Keratinocyte (primary cell): ENCODE results near the gene BEST1. TPM values are rescaled to one million over a fixed set of nuclear protein-coding genes. Genes with fewer than 3 reads are reported as not detected.

Experiments used
- DNase-seq: peaks from one replicate; pipeline ENCODE4 v3.0.0-alpha.2; 2011; ENCODE audit warnings: low read depth, missing footprints, low spot score
- FAIRE-seq: peaks from 2 replicates; lab custom pipeline; 2011; peaks lifted over from hg19 to GRCh38; lab: Jason Lieb, UNC
- H2AFZ ChIP-seq: 2 replicates; pipeline ENCODE4 v1.6.0; 2012; ENCODE audit warnings: low read length, control low read depth, inconsistent platforms; ENCODE audit not compliant: control insufficient read depth
- H3K27ac ChIP-seq: 2 replicates; pipeline ENCODE4 v1.5.1; 2011; ENCODE audit warnings: low read length; ENCODE audit not compliant: control insufficient read depth, insufficient read depth
- H3K27me3 ChIP-seq: 3 replicates; pipeline ENCODE4 v1.6.0; 2011; ENCODE audit warnings: low read length; ENCODE audit not compliant: control insufficient read depth, insufficient read depth; ENCODE audit errors: extremely low read depth
- H3K36me3 ChIP-seq, 2 experiments: 2 replicates in 1 of 2; 3 replicates in 1 of 2; pipeline ENCODE4 v1.5.1; 2011; ENCODE audit warnings: low read length in 2 of 2, mild to moderate bottlenecking in 1 of 2; ENCODE audit not compliant: control insufficient read depth in 2 of 2, insufficient read depth in 2 of 2; ENCODE audit errors: extremely low read depth in 1 of 2
- H3K4me1 ChIP-seq: 3 replicates; pipeline ENCODE4 v1.5.1; 2011; ENCODE audit warnings: low read length; ENCODE audit not compliant: control insufficient read depth, insufficient read depth; ENCODE audit errors: extremely low read depth
- H3K4me2 ChIP-seq: 3 replicates; pipeline ENCODE4 v1.6.0; 2011; ENCODE audit warnings: low read depth, low read length; ENCODE audit not compliant: control insufficient read depth, insufficient read depth; ENCODE audit errors: extremely low read depth
- H3K4me3 ChIP-seq, 3 experiments: fragments of 200-600 bp in 1 of 3; sonication (generic) in 1 of 3; 2 replicates in 2 of 3; 3 replicates in 1 of 3; pipeline ENCODE4 v1.5.1; 2011 to 2016; ENCODE audit warnings: low read length in 3 of 3, mild to moderate bottlenecking in 3 of 3, control low read depth in 2 of 3, inconsistent platforms in 1 of 3, low read depth in 1 of 3, mixed read lengths in 1 of 3, mixed run types in 1 of 3, moderate library complexity in 1 of 3; ENCODE audit not compliant: control insufficient read depth in 2 of 3, insufficient read depth in 2 of 3; ENCODE audit errors: extremely low read depth in 1 of 3
- H3K79me2 ChIP-seq: 2 replicates; pipeline ENCODE4 v1.6.0; 2012; ENCODE audit warnings: low read length; ENCODE audit not compliant: control insufficient read depth, insufficient read depth
- H3K9ac ChIP-seq: 3 replicates; pipeline ENCODE4 v1.6.0; 2011; ENCODE audit warnings: low read length; ENCODE audit not compliant: control insufficient read depth, insufficient read depth; ENCODE audit errors: extremely low read depth
- H3K9me1 ChIP-seq: 3 replicates; pipeline ENCODE4 v1.6.0; 2011; ENCODE audit warnings: low read length; ENCODE audit not compliant: control insufficient read depth, insufficient read depth; ENCODE audit errors: extremely low read depth
- H3K9me3 ChIP-seq: 2 replicates; pipeline ENCODE4 v1.5.1; 2012; ENCODE audit warnings: low read depth, low read length; ENCODE audit not compliant: control insufficient read depth
- H4K20me1 ChIP-seq: 3 replicates; pipeline ENCODE4 v1.6.0; 2011; ENCODE audit warnings: low read length; ENCODE audit not compliant: control insufficient read depth, insufficient read depth; ENCODE audit errors: extremely low read depth
- EZH2 ChIP-seq: IDR thresholded peaks from one replicate; pipeline ENCODE4 v1.6.1; 2012; ENCODE audit warnings: inconsistent platforms, mild to moderate bottlenecking, low read length, moderate library complexity
- dilution Hi-C: fragments of 300-500 bp; cut with MboI; formaldehyde crosslinking; loops from one replicate; pipeline ENCODE4 v1.7.0; 2020; ENCODE audit warnings: low sequenced_read_pairs; ENCODE audit not compliant: extremely low pct_ligation_motif_present
- polyA plus RNA-seq, 5 experiments: library from polyadenylated mRNA; depleted of rRNA in 3 of 5; stranded (reverse) in 3 of 5; stranded (forward) in 1 of 5; unstranded in 1 of 5; fragments of >200 nt; gene quantifications; 1 replicate in 1 of 5; 2 replicates in 3 of 5; 3 replicates in 1 of 5; pipeline versions ENCODE4 v1.2.1 to v1.2.3, GENCODE V29; 2011 to 2012; ENCODE audit warnings: missing spikeins in 2 of 5, low read depth in 1 of 5, low replicate concordance in 1 of 5
- TF ChIP-seq, protein P1 (sequence below), 3 experiments: IDR thresholded peaks in 1 of 3; conservative IDR thresholded peaks in 1 of 3; optimal IDR thresholded peaks in 1 of 3; 2 replicates in 2 of 3; 3 replicates in 1 of 3; pipeline versions ENCODE3 to v1.5.1; 2011; ENCODE audit warnings: low read length in 3 of 3, mild to moderate bottlenecking in 3 of 3, moderate library complexity in 2 of 3, control low read depth in 1 of 3, inconsistent platforms in 1 of 3; ENCODE audit not compliant: insufficient read depth in 2 of 3; ENCODE audit errors: extremely low read depth in 1 of 3

Gene BEST1
- polyA plus RNA-seq, 1 donor (not counting 4 experiments of a cell fraction or from before 2014, with no cell fraction given) = 0.13 TPM

DNA sequence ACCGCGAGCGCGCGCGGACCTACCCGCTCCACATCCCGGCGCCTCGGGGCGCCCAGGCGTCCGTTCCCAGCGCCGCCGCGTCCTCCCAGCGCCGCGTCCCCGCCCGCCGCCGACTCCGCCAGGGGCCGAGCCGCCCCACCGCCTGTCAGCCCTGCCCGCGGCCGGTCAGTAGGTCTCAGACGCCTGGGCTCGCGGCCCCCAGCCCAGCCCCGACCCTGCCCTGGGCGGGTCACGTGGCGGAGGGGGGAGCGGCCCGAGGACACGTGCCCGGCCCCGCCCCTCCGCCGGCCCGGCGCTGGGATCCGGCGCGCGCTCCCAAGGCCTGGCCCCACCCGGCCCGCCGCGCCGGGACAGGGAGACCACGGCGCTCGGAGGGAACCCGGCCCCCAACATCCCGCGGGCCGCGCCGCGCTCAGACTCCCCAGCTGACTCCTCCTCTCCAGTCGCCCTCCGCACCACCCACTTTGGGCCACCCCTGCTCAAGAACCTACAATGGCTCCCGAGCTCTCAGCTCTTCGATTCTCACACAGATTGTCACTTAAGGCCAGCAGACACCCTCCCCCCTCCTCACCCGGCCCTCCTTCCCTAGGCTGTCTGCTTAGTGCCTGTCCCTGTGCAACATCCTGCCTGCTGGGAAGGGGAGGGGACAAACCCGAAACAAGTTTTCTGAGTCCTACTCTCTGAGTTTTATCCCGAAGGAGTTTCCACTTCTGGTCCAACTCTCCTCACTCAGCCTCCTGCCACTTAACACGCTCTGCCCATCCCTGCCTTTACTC, 32.6 kb upstream of the BEST1 start, which contains the start of gene RAB3IL1:
TSS of gene RAB3IL1 (minus strand) at position 233 of the 776 bp plus-strand sequence. CDS start at position 34, 199 bp downstream.
- Histone ChIP-seq H3K4me1 (no peaks in the 10 kb centered on the region), H4K20me1 (no peaks in the 10 kb centered on the region), H2AFZ (peak within 1 kb of the TSS; percentile 53), H3K4me2 (peak within 1 kb of the TSS; percentile 87), H3K79me2 (no peaks in the 10 kb centered on the region), H3K27me3 (peaks cover 48% of the 10 kb centered on the region), H3K9me1 (no peaks in the 10 kb centered on the region), H3K9ac (peak within 1 kb of the TSS; percentile 56), H3K9me3 (no peaks in the 10 kb centered on the region), H3K36me3 (no peaks in the 10 kb centered on the region), H3K4me3 (peak within 1 kb of the TSS; percentile 38 to 57 (median 52)), H3K27ac (no peak within 1 kb of the TSS)
- dilution Hi-C loops = loop anchor here (25.0 kb wide), 1 partner anchor 170 kb away; no protein-coding TSS in a partner anchor
- TF ChIP-seq, protein P1, sequence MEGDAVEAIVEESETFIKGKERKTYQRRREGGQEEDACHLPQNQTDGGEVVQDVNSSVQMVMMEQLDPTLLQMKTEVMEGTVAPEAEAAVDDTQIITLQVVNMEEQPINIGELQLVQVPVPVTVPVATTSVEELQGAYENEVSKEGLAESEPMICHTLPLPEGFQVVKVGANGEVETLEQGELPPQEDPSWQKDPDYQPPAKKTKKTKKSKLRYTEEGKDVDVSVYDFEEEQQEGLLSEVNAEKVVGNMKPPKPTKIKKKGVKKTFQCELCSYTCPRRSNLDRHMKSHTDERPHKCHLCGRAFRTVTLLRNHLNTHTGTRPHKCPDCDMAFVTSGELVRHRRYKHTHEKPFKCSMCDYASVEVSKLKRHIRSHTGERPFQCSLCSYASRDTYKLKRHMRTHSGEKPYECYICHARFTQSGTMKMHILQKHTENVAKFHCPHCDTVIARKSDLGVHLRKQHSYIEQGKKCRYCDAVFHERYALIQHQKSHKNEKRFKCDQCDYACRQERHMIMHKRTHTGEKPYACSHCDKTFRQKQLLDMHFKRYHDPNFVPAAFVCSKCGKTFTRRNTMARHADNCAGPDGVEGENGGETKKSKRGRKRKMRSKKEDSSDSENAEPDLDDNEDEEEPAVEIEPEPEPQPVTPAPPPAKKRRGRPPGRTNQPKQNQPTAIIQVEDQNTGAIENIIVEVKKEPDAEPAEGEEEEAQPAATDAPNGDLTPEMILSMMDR (optimal IDR thresholded peaks at IDR 0.05 in 1 of 3, IDR thresholded peaks at IDR 0.05 in 1 of 3, conservative IDR thresholded peaks at IDR 0.05 in 1 of 3; ENCODE audit: extremely low read depth in 1 of 3, insufficient read depth in 2 of 3, low read length in 3 of 3) = no peak
- peak; percentile 41 for TF ChIP-seq EZH2
- no peak for FAIRE-seq
- no peak for DNase-seq

- Histone ChIP-seq H3K27ac (no peak overlapping the region), H3K36me3 (no peaks in the 10 kb centered on the region), H4K20me1 (no peaks in the 10 kb centered on the region), H3K27me3 (peaks cover 56% of the 10 kb centered on the region), H2AFZ (no peak overlapping the region), H3K9me1 (no peaks in the 10 kb centered on the region), H3K79me2 (no peaks in the 10 kb centered on the region), H3K4me2 (peak overlapping the region; percentile 87), H3K9ac (no peak overlapping the region), H3K4me1 (no peaks in the 10 kb centered on the region), H3K9me3 (no peaks in the 10 kb centered on the region), H3K4me3 (no peak overlapping the region)
- DNase-seq (no peak), FAIRE-seq (no peak)
- dilution Hi-C loops = loop anchor here (25.0 kb wide), 1 partner anchor 169 kb away; no protein-coding TSS in a partner anchor
- TF ChIP-seq, protein P1 (optimal IDR thresholded peaks at IDR 0.05 in 1 of 3, IDR thresholded peaks at IDR 0.05 in 1 of 3, conservative IDR thresholded peaks at IDR 0.05 in 1 of 3; ENCODE audit: extremely low read depth in 1 of 3, insufficient read depth in 2 of 3, low read length in 3 of 3) = no peak
- TF ChIP-seq EZH2 = peak; percentile 46
These were observed 31.8 kb upstream of the BEST1 start for GRCh38 chr11:61918251-61918937.
